HEK293 (cell line): ENCODE data around the gene TAL1.

ENCODE experiments used
- KLF10 ChIP-seq: fragments of 450-650 bp; IDR thresholded peaks from 2 replicates; pipeline ENCODE4 v1.5.1; 2018; ENCODE audit warnings: missing biosample characterization, mild to moderate bottlenecking, missing genetic modification characterization
- SETDB1 ChIP-seq: IDR thresholded peaks from one replicate; pipeline ENCODE4 v1.6.1; 2017; ENCODE audit warnings: mild to moderate bottlenecking, low read length, moderate library complexity, mixed read lengths; ENCODE audit not compliant: insufficient read length
- ZBTB17 ChIP-seq: fragments of 450-650 bp; formaldehyde crosslinking; IDR thresholded peaks from 2 replicates; pipeline ENCODE4 v1.5.1; 2016; ENCODE audit warnings: missing biosample characterization, missing genetic modification characterization
- ZBTB20 ChIP-seq: fragments of 450-650 bp; formaldehyde crosslinking; IDR thresholded peaks from 2 replicates; pipeline ENCODE4 v1.5.1; 2016; ENCODE audit warnings: missing biosample characterization, missing genetic modification characterization
- ZBTB21 ChIP-seq: fragments of 450-650 bp; formaldehyde crosslinking; IDR thresholded peaks from 2 replicates; pipeline ENCODE4 v1.5.1; 2017; ENCODE audit warnings: missing biosample characterization, missing genetic modification characterization
- ZNF121 ChIP-seq: fragments of 450-650 bp; formaldehyde crosslinking; IDR thresholded peaks from 2 replicates; pipeline ENCODE4 v1.5.1; 2016; ENCODE audit warnings: missing biosample characterization, missing genetic modification characterization
- ZNF24 ChIP-seq: fragments of 450-650 bp; formaldehyde crosslinking; IDR thresholded peaks from 2 replicates; pipeline ENCODE4 v1.5.1; 2016; ENCODE audit warnings: missing biosample characterization, missing genetic modification characterization
- ZNF423 ChIP-seq: fragments of 450-650 bp; formaldehyde crosslinking; IDR thresholded peaks from 2 replicates; pipeline ENCODE4 v1.5.1; 2016; ENCODE audit warnings: missing biosample characterization, missing genetic modification characterization
- ZNF76 ChIP-seq: fragments of 450-650 bp; formaldehyde crosslinking; IDR thresholded peaks from 2 replicates; pipeline ENCODE4; 2016; ENCODE audit warnings: low read depth, missing biosample characterization, missing genetic modification characterization, borderline replicate concordance
- ZNF830 ChIP-seq: fragments of 450-650 bp; IDR thresholded peaks from 2 replicates; pipeline ENCODE4 v1.5.0; 2018; ENCODE audit warnings: missing biosample characterization, missing genetic modification characterization, low read depth, mild to moderate bottlenecking, moderate library complexity
- TF ChIP-seq, protein P1 (sequence below): fragments of 450-650 bp; formaldehyde crosslinking; IDR thresholded peaks from 2 replicates; pipeline ENCODE4 v1.5.1; 2016; ENCODE audit warnings: missing biosample characterization, missing genetic modification characterization
- TF ChIP-seq, protein P2 (sequence below): fragments of 450-650 bp; formaldehyde crosslinking; IDR thresholded peaks from 2 replicates; pipeline ENCODE4 v1.5.1; 2016; ENCODE audit warnings: missing biosample characterization, missing genetic modification characterization
- TF ChIP-seq, protein P3 (sequence below): fragments of 450-650 bp; formaldehyde crosslinking; IDR thresholded peaks from 2 replicates; pipeline ENCODE4 v1.5.1; 2016; ENCODE audit warnings: missing biosample characterization, missing genetic modification characterization

DNA sequence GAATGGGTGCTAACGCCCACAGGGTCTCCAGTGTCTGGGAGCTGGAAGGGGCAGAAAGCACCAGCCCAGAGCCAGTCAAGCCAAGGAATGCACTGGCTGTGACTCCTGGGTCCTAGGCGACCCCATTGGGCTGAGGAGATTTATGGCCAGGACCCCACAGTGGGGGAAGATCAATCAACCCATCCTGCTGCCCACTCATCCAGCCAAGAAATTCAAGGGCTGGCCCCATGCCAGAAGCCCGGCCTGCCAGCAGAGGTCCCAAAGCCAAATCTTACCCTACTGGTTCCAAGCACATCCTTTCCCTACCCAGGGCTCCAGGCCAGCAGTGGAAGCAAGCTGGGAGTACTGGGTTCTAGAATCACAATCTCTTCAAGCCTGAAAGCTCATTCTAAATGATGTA is 35.4 kb downstream of the TAL1 start:
- TF ChIP-seq ZBTB17 (tag by site-specific recombination): no peak
- TF ChIP-seq, protein P1, sequence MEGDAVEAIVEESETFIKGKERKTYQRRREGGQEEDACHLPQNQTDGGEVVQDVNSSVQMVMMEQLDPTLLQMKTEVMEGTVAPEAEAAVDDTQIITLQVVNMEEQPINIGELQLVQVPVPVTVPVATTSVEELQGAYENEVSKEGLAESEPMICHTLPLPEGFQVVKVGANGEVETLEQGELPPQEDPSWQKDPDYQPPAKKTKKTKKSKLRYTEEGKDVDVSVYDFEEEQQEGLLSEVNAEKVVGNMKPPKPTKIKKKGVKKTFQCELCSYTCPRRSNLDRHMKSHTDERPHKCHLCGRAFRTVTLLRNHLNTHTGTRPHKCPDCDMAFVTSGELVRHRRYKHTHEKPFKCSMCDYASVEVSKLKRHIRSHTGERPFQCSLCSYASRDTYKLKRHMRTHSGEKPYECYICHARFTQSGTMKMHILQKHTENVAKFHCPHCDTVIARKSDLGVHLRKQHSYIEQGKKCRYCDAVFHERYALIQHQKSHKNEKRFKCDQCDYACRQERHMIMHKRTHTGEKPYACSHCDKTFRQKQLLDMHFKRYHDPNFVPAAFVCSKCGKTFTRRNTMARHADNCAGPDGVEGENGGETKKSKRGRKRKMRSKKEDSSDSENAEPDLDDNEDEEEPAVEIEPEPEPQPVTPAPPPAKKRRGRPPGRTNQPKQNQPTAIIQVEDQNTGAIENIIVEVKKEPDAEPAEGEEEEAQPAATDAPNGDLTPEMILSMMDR (tag by site-specific recombination): no peak
- TF ChIP-seq ZNF76 (tag by site-specific recombination): no peak
- TF ChIP-seq, protein P2, sequence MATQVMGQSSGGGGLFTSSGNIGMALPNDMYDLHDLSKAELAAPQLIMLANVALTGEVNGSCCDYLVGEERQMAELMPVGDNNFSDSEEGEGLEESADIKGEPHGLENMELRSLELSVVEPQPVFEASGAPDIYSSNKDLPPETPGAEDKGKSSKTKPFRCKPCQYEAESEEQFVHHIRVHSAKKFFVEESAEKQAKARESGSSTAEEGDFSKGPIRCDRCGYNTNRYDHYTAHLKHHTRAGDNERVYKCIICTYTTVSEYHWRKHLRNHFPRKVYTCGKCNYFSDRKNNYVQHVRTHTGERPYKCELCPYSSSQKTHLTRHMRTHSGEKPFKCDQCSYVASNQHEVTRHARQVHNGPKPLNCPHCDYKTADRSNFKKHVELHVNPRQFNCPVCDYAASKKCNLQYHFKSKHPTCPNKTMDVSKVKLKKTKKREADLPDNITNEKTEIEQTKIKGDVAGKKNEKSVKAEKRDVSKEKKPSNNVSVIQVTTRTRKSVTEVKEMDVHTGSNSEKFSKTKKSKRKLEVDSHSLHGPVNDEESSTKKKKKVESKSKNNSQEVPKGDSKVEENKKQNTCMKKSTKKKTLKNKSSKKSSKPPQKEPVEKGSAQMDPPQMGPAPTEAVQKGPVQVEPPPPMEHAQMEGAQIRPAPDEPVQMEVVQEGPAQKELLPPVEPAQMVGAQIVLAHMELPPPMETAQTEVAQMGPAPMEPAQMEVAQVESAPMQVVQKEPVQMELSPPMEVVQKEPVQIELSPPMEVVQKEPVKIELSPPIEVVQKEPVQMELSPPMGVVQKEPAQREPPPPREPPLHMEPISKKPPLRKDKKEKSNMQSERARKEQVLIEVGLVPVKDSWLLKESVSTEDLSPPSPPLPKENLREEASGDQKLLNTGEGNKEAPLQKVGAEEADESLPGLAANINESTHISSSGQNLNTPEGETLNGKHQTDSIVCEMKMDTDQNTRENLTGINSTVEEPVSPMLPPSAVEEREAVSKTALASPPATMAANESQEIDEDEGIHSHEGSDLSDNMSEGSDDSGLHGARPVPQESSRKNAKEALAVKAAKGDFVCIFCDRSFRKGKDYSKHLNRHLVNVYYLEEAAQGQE (tag by site-specific recombination): no peak
- no peak for TF ChIP-seq ZNF423 (tag by site-specific recombination)
- TF ChIP-seq ZNF830 (tag by site-specific recombination): no peak
- TF ChIP-seq, protein P3, sequence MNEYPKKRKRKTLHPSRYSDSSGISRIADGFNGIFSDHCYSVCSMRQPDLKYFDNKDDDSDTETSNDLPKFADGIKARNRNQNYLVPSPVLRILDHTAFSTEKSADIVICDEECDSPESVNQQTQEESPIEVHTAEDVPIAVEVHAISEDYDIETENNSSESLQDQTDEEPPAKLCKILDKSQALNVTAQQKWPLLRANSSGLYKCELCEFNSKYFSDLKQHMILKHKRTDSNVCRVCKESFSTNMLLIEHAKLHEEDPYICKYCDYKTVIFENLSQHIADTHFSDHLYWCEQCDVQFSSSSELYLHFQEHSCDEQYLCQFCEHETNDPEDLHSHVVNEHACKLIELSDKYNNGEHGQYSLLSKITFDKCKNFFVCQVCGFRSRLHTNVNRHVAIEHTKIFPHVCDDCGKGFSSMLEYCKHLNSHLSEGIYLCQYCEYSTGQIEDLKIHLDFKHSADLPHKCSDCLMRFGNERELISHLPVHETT (tag by site-specific recombination): no peak
- TF ChIP-seq ZBTB21: no peak
- TF ChIP-seq ZNF121 (tag by site-specific recombination): no peak
- TF ChIP-seq ZNF24: no peak
- no peak for TF ChIP-seq SETDB1
- TF ChIP-seq ZBTB20 (tag by site-specific recombination): no peak
- TF ChIP-seq KLF10 (tag by site-specific recombination): no peak
